GM19023 (cell line): ENCODE results near the gene SAMD4A.

Experiments
- ATAC-seq: cut with Tn5 transposase; IDR thresholded peaks from one replicate; pipeline ENCODE4 v1.9.1; 2021; ENCODE audit warnings: mild to moderate bottlenecking, moderate library complexity; ENCODE audit not compliant: unreplicated experiment

The SAMD4A gene

GRCh38 chr14:54565785-54566409 lies 1.0 kb upstream of the SAMD4A start:
- peak; percentile 62 for ATAC-seq

GRCh38 chr14:54567224-54567638 lies 303 bp downstream of the SAMD4A start:
- ATAC-seq, result no peak

GRCh38 chr14:54567639-54568561 lies 972 bp downstream of the SAMD4A start:
- ATAC-seq, result no peak

- ATAC-seq, result no peak
These were observed 2.1 kb downstream of the SAMD4A start for GRCh38 chr14:54568821-54569595.

- no peak for ATAC-seq
These were observed 3.1 kb downstream of the SAMD4A start for GRCh38 chr14:54570047-54570446.

GRCh38 chr14:54570631-54571415 lies 3.9 kb downstream of the SAMD4A start:
- ATAC-seq, result no peak

GRCh38 chr14:54572316-54572715 lies 5.4 kb downstream of the SAMD4A start:
- ATAC-seq, result no peak

GRCh38 chr14:54574528-54574927 lies 7.6 kb downstream of the SAMD4A start:
- ATAC-seq, result no peak

- ATAC-seq, result no peak
These were observed 10.6 kb downstream of the SAMD4A start for GRCh38 chr14:54577494-54577893.

GRCh38 chr14:54577977-54578376 lies 11.0 kb downstream of the SAMD4A start:
- no peak for ATAC-seq

GRCh38 chr14:54579621-54580020 lies 12.7 kb downstream of the SAMD4A start:
- no peak for ATAC-seq

GRCh38 chr14:54580933-54581332 lies 14.0 kb downstream of the SAMD4A start:
- ATAC-seq, result no peak

- ATAC-seq, result no peak
These were observed 15.4 kb downstream of the SAMD4A start for GRCh38 chr14:54582334-54582733.

GRCh38 chr14:54584097-54584496 lies 17.2 kb downstream of the SAMD4A start:
- ATAC-seq, result no peak

- ATAC-seq, result no peak
These were observed 18.3 kb downstream of the SAMD4A start for GRCh38 chr14:54585214-54585613.

- ATAC-seq, result no peak
These were observed 22.1 kb downstream of the SAMD4A start for GRCh38 chr14:54589076-54589475.

GRCh38 chr14:54589843-54590242 lies 22.9 kb downstream of the SAMD4A start:
- ATAC-seq, result no peak

- ATAC-seq, result no peak
These were observed 23.6 kb downstream of the SAMD4A start for GRCh38 chr14:54590481-54590880.

GRCh38 chr14:54591461-54591860 lies 24.5 kb downstream of the SAMD4A start:
- no peak for ATAC-seq

GRCh38 chr14:54591866-54592265 lies 24.9 kb downstream of the SAMD4A start:
- ATAC-seq, result no peak

- no peak for ATAC-seq
These were observed 26.9 kb downstream of the SAMD4A start for GRCh38 chr14:54593860-54594259.
